ENCODE measurements around the gene RUBCNL. TPM values are rescaled to one million over a fixed set of nuclear protein-coding genes. Genes with fewer than 3 reads are reported as not detected.

RUBCNL gene
- total RNA-seq, 4 donors from 2014 or later: 0.48 to 0.85 (median 0.76) TPM; not detected in 1

- intact Hi-C loops (cut with DNase I): no loop called here
- H3K27ac ChIP-seq: no peak overlapping the region
- no peak for DNase-seq
- TF ChIP-seq POLR2A (IDR thresholded peaks at IDR 0.05) (no peak), CTCF (IDR thresholded peaks at IDR 0.05) (no peak)
- no peaks in the 10 kb centered on the region for H3K27me3 ChIP-seq
- H3K9me3 ChIP-seq: no peaks in the 10 kb centered on the region
- H3K36me3 ChIP-seq: no peaks in the 10 kb centered on the region
- peaks cover 0 to 11% (median 0%) of the 10 kb centered on the region in 3 donors for H3K4me1 ChIP-seq
- no peak overlapping the region for H3K4me3 ChIP-seq
- 64 to 66% methylated on average over 3 of the region's 3 CpGs for WGBS, 2 donors
Measured at GRCh38 chr13:46367617-46368327, 19.3 kb downstream of the RUBCNL start.

DNA sequence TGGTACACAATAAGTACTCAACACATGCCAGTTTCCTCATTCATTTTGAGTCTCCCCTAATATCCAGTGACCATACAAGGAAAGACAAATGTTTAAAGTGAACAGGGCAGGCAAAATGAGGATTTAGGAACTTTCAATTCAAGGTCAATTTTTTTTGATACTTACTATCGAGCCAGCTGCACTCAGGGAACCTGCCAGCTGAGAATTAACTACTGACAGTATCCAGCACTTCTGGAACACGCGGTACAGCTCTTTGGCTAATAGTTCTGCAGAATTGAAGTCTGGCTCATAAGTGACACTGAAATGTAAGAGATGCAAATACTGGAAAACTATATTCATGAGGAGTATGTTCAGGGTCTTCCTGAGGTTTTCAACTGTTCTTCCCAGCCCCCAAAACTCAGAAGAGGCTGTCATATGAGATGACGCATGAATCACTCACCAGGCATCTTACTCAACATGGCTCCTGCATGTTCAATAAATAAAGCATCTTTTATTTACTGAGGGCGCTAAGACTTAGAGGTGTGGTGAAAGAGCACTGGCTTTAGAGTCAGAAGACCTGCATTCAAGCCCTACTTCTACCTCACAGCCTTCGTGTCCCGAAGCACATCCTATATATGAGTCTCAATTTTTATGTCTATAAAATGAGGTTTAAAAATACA lies 25.6 kb downstream of the RUBCNL start:
- Histone ChIP-seq H3K4me3 (no peak overlapping the region), H3K27ac (no peak overlapping the region), H3K9me3 (no peaks in the 10 kb centered on the region), H3K27me3 (no peaks in the 10 kb centered on the region), H3K4me1 (no peaks in the 10 kb centered on the region), H3K36me3 (no peaks in the 10 kb centered on the region)
- TF ChIP-seq POLR2A (IDR thresholded peaks at IDR 0.05): no peak
- no peak for TF ChIP-seq CTCF (IDR thresholded peaks at IDR 0.05)
- intact Hi-C loops (cut with DNase I): no loop called here
- no peak for DNase-seq
- WGBS, 2 donors: 76 to 80% methylated on average over 7 of the region's 7 CpGs

- Histone ChIP-seq H3K27me3 (no peaks in the 10 kb centered on the region), H3K4me1 (no peaks in the 10 kb centered on the region), H3K36me3 (no peaks in the 10 kb centered on the region), H3K27ac (no peak overlapping the region), H3K4me3 (no peak overlapping the region), H3K9me3 (no peaks in the 10 kb centered on the region)
- WGBS, 2 donors: 88 to 89% methylated on average over 2 to 3 of the region's 3 CpGs
- intact Hi-C loops (cut with DNase I): no loop called here
- TF ChIP-seq CTCF (IDR thresholded peaks at IDR 0.05) (no peak), POLR2A (IDR thresholded peaks at IDR 0.05) (no peak)
- DNase-seq: no peak
Measured at GRCh38 chr13:46360604-46361003, 26.4 kb downstream of the RUBCNL start.

GRCh38 chr13:46359714-46360113 lies 27.3 kb downstream of the RUBCNL start:
- no peaks in the 10 kb centered on the region for H3K27me3 ChIP-seq
- DNase-seq: no peak
- intact Hi-C loops (cut with DNase I): no loop called here
- WGBS, 2 donors: 33 to 50% methylated on average over 1 of the region's 1 CpG
- no peaks in the 10 kb centered on the region for H3K4me1 ChIP-seq
- H3K27ac ChIP-seq: no peak overlapping the region
- no peak overlapping the region for H3K4me3 ChIP-seq
- no peaks in the 10 kb centered on the region for H3K9me3 ChIP-seq
- TF ChIP-seq POLR2A (IDR thresholded peaks at IDR 0.05): no peak
- TF ChIP-seq CTCF (IDR thresholded peaks at IDR 0.05): no peak
- no peaks in the 10 kb centered on the region for H3K36me3 ChIP-seq

DNA sequence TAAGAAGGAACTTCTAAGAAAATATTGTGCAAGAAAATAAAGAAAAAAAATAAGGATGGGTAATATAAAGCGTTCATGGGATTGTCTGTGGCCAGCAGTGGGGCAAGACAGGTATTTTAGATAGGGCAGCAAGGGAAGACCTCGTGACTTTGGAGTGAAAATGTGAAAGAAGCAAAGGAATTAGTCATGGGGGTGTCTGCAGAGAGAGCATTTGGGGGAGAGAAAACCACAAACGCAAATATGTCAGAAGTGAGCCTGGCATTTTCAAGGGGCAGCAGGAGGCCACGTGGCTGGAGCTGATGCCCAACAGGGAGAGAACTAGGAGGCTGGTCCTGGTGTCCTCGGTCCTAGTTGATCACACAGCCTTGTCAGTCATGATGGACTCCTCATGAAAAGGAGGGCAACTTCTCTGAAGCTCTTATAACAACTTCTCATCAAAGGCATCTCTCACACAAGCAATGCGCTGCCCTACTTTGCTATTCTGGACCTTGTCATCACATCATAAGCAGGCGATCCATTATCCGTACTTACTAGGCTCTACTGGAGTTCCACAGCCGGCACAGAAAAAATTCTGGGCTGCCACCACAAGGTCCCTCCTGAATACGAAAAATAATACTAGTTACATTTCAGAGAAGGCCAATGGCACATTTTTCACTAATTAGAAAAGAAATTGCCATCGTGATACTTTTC lies 31.0 kb downstream of the RUBCNL start:
- H3K4me3 ChIP-seq: no peak overlapping the region
- intact Hi-C loops (cut with DNase I): no loop called here
- no peaks in the 10 kb centered on the region for H3K27me3 ChIP-seq
- no peak overlapping the region for H3K27ac ChIP-seq
- H3K36me3 ChIP-seq: no peaks in the 10 kb centered on the region
- H3K4me1 ChIP-seq: no peaks in the 10 kb centered on the region
- TF ChIP-seq POLR2A (IDR thresholded peaks at IDR 0.05) (no peak), CTCF (IDR thresholded peaks at IDR 0.05) (no peak)
- 79 to 93% methylated on average over 11 of the region's 11 CpGs for WGBS, 2 donors
- no peaks in the 10 kb centered on the region for H3K9me3 ChIP-seq
- no peak for DNase-seq
